Glutamatergic neuron (in vitro differentiated cells): ENCODE data around the gene FAM156B. TPM values are rescaled to one million over a fixed set of nuclear protein-coding genes. Genes with fewer than 3 reads are reported as not detected.
"Not testable (repeated sequence)": the region's sequence is repeated elsewhere in the genome, so short reads cannot be mapped to it uniquely, and the experiment has no call there.

Experiments used
- DNase-seq: peaks from one replicate; pipeline ENCODE4 v3.0.0; 2022
- H3K27ac Mint-ChIP-seq: one replicate; pipeline ENCODE4 v1.8.0; 2020; ENCODE audit warnings: mild to moderate bottlenecking, mixed read lengths, inconsistent platforms; ENCODE audit not compliant: unreplicated experiment
- H3K27me3 Mint-ChIP-seq: one replicate; pipeline ENCODE4 v1.8.0; 2020; ENCODE audit warnings: mild to moderate bottlenecking, moderate library complexity, mixed read lengths, inconsistent platforms; ENCODE audit not compliant: unreplicated experiment
- H3K36me3 Mint-ChIP-seq: one replicate; pipeline ENCODE4 v1.8.0; 2020; ENCODE audit warnings: mild to moderate bottlenecking, mixed read lengths, inconsistent platforms; ENCODE audit not compliant: unreplicated experiment
- H3K4me1 Mint-ChIP-seq: one replicate; pipeline ENCODE4 v1.8.0; 2020; ENCODE audit warnings: mild to moderate bottlenecking, low read depth, mixed read lengths, inconsistent platforms; ENCODE audit not compliant: unreplicated experiment
- H3K4me3 Mint-ChIP-seq: one replicate; pipeline ENCODE4 v1.8.0; 2020; ENCODE audit warnings: mild to moderate bottlenecking, mixed read lengths, inconsistent platforms; ENCODE audit not compliant: unreplicated experiment
- H3K9me3 Mint-ChIP-seq: one replicate; pipeline ENCODE4 v1.8.0; 2020; ENCODE audit warnings: mild to moderate bottlenecking, moderate library complexity, mixed read lengths, inconsistent platforms; ENCODE audit not compliant: unreplicated experiment
- total RNA-seq: library from RNA; stranded (reverse); fragmentation: NEBNext Ultra II Directional; extraction: Animal tissue kit (Norgen Biotek cat#: 25700); gene quantifications from one replicate; pipeline ENCODE4 v1.2.1, GENCODE V29; 2021; ENCODE audit not compliant: unreplicated experiment
- TF ChIP-seq, protein P1 (sequence below): fragments of 200-600 bp; sonication (generic); IDR thresholded peaks from one replicate; pipeline ENCODE4 v1.5.0; 2021; ENCODE audit not compliant: partially characterized antibody, unreplicated experiment

FAM156B gene
- total RNA-seq, 1 donor from 2014 or later = 11.8 TPM

DNA sequence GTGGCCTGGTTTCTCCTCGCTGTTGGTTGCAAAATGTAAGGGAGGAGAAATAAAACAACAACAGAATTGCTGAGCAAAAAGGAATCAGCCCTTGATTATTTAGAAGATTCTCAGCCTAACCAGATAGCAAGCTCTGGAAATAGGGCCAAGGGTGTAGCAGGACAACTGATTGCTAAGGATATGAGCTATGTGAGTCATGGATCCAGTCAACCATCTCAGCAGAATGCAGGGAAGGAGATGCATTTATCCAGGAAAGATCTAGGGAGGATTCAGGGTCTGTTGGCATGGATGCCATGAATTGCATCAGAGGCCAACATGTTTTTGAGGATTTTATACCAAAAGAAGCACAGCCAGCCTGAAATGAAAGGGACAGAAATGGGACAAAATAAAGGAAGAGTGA lies 27.1 kb upstream of the FAM156B start:
- TF ChIP-seq, protein P1, sequence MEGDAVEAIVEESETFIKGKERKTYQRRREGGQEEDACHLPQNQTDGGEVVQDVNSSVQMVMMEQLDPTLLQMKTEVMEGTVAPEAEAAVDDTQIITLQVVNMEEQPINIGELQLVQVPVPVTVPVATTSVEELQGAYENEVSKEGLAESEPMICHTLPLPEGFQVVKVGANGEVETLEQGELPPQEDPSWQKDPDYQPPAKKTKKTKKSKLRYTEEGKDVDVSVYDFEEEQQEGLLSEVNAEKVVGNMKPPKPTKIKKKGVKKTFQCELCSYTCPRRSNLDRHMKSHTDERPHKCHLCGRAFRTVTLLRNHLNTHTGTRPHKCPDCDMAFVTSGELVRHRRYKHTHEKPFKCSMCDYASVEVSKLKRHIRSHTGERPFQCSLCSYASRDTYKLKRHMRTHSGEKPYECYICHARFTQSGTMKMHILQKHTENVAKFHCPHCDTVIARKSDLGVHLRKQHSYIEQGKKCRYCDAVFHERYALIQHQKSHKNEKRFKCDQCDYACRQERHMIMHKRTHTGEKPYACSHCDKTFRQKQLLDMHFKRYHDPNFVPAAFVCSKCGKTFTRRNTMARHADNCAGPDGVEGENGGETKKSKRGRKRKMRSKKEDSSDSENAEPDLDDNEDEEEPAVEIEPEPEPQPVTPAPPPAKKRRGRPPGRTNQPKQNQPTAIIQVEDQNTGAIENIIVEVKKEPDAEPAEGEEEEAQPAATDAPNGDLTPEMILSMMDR = no peak
- Mint-ChIP-seq H3K9me3 (no peaks in the 10 kb centered on the region), H3K4me1 (no peaks in the 10 kb centered on the region), H3K4me3 (no peak overlapping the region), H3K36me3 (no peaks in the 10 kb centered on the region), H3K27me3 (peaks cover 5% of the 10 kb centered on the region), H3K27ac (no peak overlapping the region)
- DNase-seq = no peak

DNA sequence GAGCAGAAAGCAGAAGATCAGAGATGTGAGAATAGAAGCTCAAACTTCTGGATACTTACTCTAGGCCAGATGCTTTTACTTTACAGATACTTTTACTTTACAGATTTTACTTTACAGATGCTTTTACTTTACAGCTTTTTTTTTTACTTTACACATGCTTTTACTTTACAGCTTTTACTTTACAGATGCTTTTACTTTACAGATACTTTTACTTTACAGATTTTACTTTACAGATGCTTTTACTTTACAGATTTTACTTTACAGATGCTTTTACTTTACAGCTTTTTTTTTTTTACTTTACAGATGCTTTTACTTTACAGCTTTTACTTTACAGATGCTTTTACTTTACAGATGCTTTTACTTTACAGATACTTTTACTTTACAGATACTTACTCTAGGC lies 23.3 kb upstream of the FAM156B start:
- not testable (repeated sequence) for H3K4me3 Mint-ChIP-seq, H3K27me3 Mint-ChIP-seq, DNase-seq, H3K27ac Mint-ChIP-seq, H3K9me3 Mint-ChIP-seq, H3K36me3 Mint-ChIP-seq, H3K4me1 Mint-ChIP-seq

DNA sequence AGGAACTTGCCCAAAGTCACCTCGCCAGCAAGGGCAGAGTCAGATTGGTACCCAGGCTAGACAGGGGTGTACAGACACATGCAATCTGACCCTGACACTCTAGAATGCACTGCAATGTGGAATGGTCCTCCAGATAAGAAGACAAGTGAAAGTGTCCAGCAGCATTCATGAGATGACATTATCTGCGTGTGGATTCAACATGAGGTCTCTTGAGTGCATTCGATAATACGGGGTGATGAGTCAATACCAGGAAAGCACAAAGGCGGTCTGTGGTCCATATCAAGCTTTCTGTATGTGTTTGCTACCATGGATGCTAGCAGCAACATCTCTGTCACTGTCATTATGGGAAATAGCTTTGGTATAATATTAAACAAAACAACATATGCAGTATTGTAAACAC lies 22.5 kb upstream of the FAM156B start:
- no peak for DNase-seq
- H3K27me3 Mint-ChIP-seq = peaks cover 2% of the 10 kb centered on the region
- H3K9me3 Mint-ChIP-seq = no peaks in the 10 kb centered on the region
- H3K4me1 Mint-ChIP-seq = no peaks in the 10 kb centered on the region
- H3K4me3 Mint-ChIP-seq = no peak overlapping the region
- no peaks in the 10 kb centered on the region for H3K36me3 Mint-ChIP-seq
- TF ChIP-seq, protein P1 = no peak
- H3K27ac Mint-ChIP-seq = no peak overlapping the region

DNA sequence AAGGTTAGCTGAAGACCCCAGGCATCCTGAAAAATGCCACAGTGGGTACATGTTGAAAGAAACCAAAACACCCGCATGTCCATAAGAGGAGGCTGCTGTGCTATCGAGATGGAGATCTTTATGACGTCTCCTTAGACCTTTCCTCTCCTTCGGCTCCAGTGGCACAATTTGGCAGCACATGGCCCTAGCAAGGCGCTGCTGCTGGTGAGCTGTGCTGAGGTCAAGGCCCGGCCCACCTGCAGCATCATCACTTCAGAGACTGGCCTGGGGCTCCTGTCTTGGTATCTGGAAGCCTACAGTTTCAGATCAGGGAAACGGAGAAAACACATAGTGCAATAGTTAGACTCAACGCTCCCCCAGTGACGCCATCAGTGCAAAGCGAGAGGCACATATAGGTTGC lies 21.7 kb upstream of the FAM156B start:
- H3K9me3 Mint-ChIP-seq, H3K4me1 Mint-ChIP-seq, H3K27ac Mint-ChIP-seq, H3K36me3 Mint-ChIP-seq, DNase-seq, H3K4me3 Mint-ChIP-seq, H3K27me3 Mint-ChIP-seq: not testable (repeated sequence)

DNA sequence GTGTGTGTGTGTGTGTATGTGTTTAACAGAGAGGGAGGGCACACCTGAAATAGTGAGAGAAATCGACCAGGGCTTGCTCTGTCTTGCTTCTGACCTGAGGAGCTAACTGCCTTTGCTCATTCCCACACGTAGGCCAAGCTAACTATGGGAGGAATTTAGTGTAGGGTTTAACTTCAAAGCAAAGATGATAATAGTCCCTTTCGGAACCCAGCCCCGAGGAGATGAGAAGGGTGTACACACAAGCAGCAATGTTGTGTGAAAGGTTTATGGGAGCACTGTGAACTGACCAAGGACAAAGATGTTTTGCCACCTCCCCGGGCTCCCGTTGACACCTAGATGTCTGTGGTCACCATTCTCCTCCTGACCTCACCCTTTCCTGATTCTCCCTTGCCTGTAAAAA lies 20.7 kb upstream of the FAM156B start:
- DNase-seq, H3K4me3 Mint-ChIP-seq, H3K4me1 Mint-ChIP-seq, H3K27ac Mint-ChIP-seq, H3K27me3 Mint-ChIP-seq, H3K36me3 Mint-ChIP-seq, H3K9me3 Mint-ChIP-seq: not testable (repeated sequence)

DNA sequence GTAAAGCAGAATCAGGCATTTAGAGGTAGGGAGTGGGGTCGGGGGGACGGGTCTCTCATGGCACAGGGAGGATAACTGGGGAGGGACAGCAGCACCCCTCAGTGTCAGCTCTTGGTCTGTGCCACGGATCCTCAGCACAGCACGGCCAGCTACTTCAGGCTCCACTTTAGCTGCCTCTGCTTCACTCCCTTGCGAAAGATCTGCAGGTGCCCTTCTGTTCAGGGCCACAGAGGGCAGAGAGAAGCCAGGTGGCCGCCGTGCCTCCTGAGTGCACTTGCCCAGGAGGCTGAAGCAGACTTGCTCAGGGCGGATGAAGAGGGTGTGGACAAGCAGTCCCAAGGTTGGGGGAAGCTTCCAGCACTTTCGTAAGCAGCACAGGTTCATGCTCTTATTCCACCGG lies 9.7 kb upstream of the FAM156B start:
- H3K4me3 Mint-ChIP-seq, DNase-seq, H3K9me3 Mint-ChIP-seq, H3K4me1 Mint-ChIP-seq, H3K27ac Mint-ChIP-seq, H3K27me3 Mint-ChIP-seq, H3K36me3 Mint-ChIP-seq: not testable (repeated sequence)

DNA sequence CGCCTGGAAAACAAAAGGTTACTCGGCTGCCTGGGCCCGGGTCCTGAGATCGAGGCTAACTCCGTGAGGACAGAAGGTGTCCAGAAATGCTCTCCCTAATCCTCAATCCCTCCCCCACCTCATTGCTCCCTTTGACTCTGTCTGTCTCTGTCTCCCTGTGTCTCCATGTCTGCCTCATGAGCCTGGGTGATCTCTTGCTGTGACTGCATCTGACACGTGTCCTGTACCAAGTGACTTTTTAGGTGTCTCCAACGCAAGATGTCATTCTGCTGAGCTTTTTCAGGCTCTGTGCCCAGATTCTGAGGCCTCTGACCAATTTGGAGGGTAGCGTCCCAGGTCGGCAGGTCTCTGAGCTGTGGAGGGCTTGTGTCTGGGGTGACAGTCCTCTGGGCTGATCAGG lies 9.0 kb upstream of the FAM156B start:
- not testable (repeated sequence) for DNase-seq, H3K9me3 Mint-ChIP-seq, H3K27ac Mint-ChIP-seq, H3K36me3 Mint-ChIP-seq, H3K27me3 Mint-ChIP-seq, H3K4me3 Mint-ChIP-seq, H3K4me1 Mint-ChIP-seq

DNA sequence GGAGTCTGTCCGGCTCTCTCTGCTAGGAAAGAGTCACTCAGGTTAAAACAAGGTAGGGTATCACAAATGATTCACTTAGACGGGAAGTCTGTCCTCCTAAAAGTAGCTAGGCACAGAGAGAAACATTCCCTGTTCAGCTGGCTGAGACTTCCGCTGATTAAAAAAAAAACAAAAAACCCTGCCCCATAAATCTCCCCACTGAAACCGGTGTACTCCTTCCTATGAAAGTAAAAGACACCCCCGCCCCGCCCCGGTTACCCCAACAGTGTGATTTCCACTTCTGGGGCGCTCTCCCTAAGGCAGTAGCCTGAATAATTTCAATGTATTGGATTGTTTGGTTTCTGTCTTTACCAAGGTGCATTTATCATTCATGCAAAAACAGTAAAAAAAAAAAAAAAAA lies 692 bp upstream of the FAM156B start:
- not testable (repeated sequence) for H3K9me3 Mint-ChIP-seq, DNase-seq, H3K4me1 Mint-ChIP-seq, H3K27me3 Mint-ChIP-seq, H3K27ac Mint-ChIP-seq, H3K36me3 Mint-ChIP-seq, H3K4me3 Mint-ChIP-seq

DNA sequence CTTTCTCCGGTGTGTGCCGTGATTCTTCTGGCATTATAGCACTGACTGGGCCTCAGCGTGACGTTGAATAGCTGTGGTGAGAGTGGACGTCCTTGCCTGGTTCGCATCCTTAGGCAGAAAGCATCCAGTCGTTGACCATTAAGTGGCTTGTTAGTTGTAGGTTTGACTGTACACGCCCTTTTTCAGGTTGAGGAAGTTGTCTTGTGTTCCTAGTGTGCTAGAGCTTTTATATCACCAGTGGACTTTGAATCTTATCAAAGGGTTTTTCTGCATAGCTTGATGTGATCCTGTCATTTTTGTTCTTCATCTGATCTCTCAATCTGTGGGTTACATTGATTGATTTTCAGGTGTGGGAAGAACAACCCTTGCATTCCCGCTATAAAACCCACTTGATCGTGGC lies 8.4 kb downstream of the FAM156B start:
- H3K4me1 Mint-ChIP-seq, H3K9me3 Mint-ChIP-seq, H3K27me3 Mint-ChIP-seq, H3K4me3 Mint-ChIP-seq, DNase-seq, H3K27ac Mint-ChIP-seq, H3K36me3 Mint-ChIP-seq: not testable (repeated sequence)

DNA sequence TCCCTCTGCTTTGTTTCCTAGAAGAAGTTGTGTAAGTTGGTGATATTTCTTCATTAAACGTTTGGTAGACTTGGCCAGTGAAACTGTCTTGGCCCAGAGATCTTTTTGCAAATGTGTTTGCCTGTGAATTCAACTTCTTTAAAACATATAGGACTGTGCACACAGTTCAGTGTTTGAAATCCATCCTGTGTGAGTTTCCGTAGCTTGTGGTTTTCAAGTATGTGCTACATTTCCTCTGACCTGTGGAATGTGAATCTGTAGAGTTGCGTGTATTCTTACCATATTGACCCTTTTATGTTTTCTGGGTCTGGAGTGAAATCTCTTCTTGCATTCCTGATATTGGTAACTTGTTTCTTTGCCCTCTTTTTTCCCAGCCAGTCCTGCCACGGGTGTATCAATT lies 8.9 kb downstream of the FAM156B start:
- H3K9me3 Mint-ChIP-seq, DNase-seq, H3K27ac Mint-ChIP-seq, H3K36me3 Mint-ChIP-seq, H3K4me1 Mint-ChIP-seq, H3K4me3 Mint-ChIP-seq, H3K27me3 Mint-ChIP-seq: not testable (repeated sequence)

DNA sequence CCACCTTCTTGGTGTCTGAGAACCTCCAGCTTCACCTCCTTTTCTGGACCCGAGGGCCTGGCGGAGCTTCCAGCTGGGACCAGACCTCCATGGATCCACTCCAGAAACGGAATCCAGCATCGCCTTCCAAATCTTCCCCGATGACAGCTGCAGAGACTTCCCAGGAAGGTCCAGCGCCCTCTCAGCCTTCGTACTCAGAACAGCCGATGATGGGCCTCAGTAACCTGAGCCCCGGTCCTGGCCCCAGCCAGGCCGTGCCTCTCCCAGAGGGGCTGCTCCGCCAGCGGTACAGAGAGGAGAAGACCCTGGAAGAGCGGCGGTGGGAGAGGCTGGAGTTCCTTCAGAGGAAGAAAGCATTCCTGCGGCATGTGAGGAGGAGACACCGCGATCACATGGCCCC lies 10.0 kb downstream of the FAM156B start:
- not testable (repeated sequence) for H3K9me3 Mint-ChIP-seq, H3K4me3 Mint-ChIP-seq, H3K36me3 Mint-ChIP-seq, H3K27ac Mint-ChIP-seq, H3K27me3 Mint-ChIP-seq, DNase-seq, H3K4me1 Mint-ChIP-seq
